ENCODE measurements around the gene TIAM1.
A peak's percentile ranks its signal among the peaks of the same experiment; 100 is the strongest.

The TIAM1 gene

GRCh38 chr21:31198575-31198974, 145.5 kb downstream of the TIAM1 start:
- peak; percentile 63 for DNase-seq

- DNase-seq, result no peak
Measured at GRCh38 chr21:31196724-31197123, 147.3 kb downstream of the TIAM1 start.

- no peak for DNase-seq
Measured at GRCh38 chr21:31195334-31196015, 148.6 kb downstream of the TIAM1 start.

- DNase-seq, result no peak
Measured at GRCh38 chr21:31194510-31195293, 149.4 kb downstream of the TIAM1 start.

GRCh38 chr21:31193761-31194160, 150.3 kb downstream of the TIAM1 start:
- DNase-seq, result no peak

- DNase-seq, result no peak
Measured at GRCh38 chr21:31191553-31191952, 152.5 kb downstream of the TIAM1 start.

- DNase-seq, result no peak
Measured at GRCh38 chr21:31190516-31190915, 153.5 kb downstream of the TIAM1 start.

- no peak for DNase-seq
Measured at GRCh38 chr21:31187499-31187898, 156.6 kb downstream of the TIAM1 start.

GRCh38 chr21:31186916-31187315, 157.1 kb downstream of the TIAM1 start:
- peak; percentile 47 for DNase-seq

- peak; percentile 49 for DNase-seq
Measured at GRCh38 chr21:31185663-31186062, 158.4 kb downstream of the TIAM1 start.

GRCh38 chr21:31184876-31185275, 159.2 kb downstream of the TIAM1 start:
- no peak for DNase-seq

- peak; percentile 68 for DNase-seq
Measured at GRCh38 chr21:31184459-31184858, 159.6 kb downstream of the TIAM1 start.

- DNase-seq, result peak; percentile 61
Measured at GRCh38 chr21:31182231-31183140, 161.6 kb downstream of the TIAM1 start.

GRCh38 chr21:31181082-31181750, 162.8 kb downstream of the TIAM1 start:
- DNase-seq, result peak; percentile 39

GRCh38 chr21:31180256-31181081, 163.6 kb downstream of the TIAM1 start:
- DNase-seq, result peak; percentile 59

- DNase-seq, result no peak
Measured at GRCh38 chr21:31176725-31177124, 167.3 kb downstream of the TIAM1 start.

- DNase-seq, result no peak
Measured at GRCh38 chr21:31176080-31176551, 167.9 kb downstream of the TIAM1 start.

GRCh38 chr21:31173881-31174555, 170.0 kb downstream of the TIAM1 start:
- peak; percentile 40 for DNase-seq

- DNase-seq, result no peak
Measured at GRCh38 chr21:31172328-31172727, 171.7 kb downstream of the TIAM1 start.

- DNase-seq, result no peak
Measured at GRCh38 chr21:31164713-31165694, 179.1 kb downstream of the TIAM1 start.

Measured in CD4-positive, alpha-beta T cell treated with Interleukin-21 for 1 hour (primary cell).